HepG2 (cell line): ENCODE measurements around the gene CELF4. TPM values are rescaled to one million over a fixed set of nuclear protein-coding genes. Genes with fewer than 3 reads are reported as not detected.

Experiments used
- ARHGAP35 ChIP-seq: sonication (generic); formaldehyde crosslinking; IDR thresholded peaks from 2 replicates; pipeline ENCODE4 v1.9.0; 2022; ENCODE audit warnings: mild to moderate bottlenecking, inconsistent platforms, moderate library complexity, missing genetic modification reagents, borderline replicate concordance
- ELF4 ChIP-seq: sonication (generic); formaldehyde crosslinking; IDR thresholded peaks from 2 replicates; pipeline ENCODE4 v1.5.0; 2020; ENCODE audit warnings: missing genetic modification reagents, mild to moderate bottlenecking, moderate library complexity, borderline replicate concordance
- FOXK2 ChIP-seq: fragments of 450-650 bp; IDR thresholded peaks from 2 replicates; pipeline ENCODE4 v1.6.1; 2016
- GABPB1 ChIP-seq: IDR thresholded peaks from 2 replicates; pipeline ENCODE4 v1.6.1; 2016; ENCODE audit warnings: mild to moderate bottlenecking, missing genetic modification reagents, moderate library complexity, missing compliant biosample characterization
- HIVEP1 ChIP-seq: sonication (generic); formaldehyde crosslinking; IDR thresholded peaks from 2 replicates; pipeline ENCODE4 v1.4.0; 2020; ENCODE audit warnings: mild to moderate bottlenecking, missing genetic modification reagents
- HNRNPL ChIP-seq: fragments of 200-400 bp; formaldehyde crosslinking; IDR thresholded peaks from 2 replicates; pipeline ENCODE4 v1.6.1; 2017; ENCODE audit warnings: mild to moderate bottlenecking, low read depth, low read length
- KLF16 ChIP-seq, 2 experiments: sonication (generic) in 1 of 2; formaldehyde crosslinking in 1 of 2; IDR thresholded peaks; 2 replicates each; pipeline versions ENCODE4 v1.6.1 to v1.8.0; 2016 to 2023; ENCODE audit warnings: missing genetic modification reagents in 2 of 2, missing compliant biosample characterization in 1 of 2
- NR2F6 ChIP-seq, 2 experiments: IDR thresholded peaks; 2 replicates each; pipeline ENCODE4 v1.6.1; 2016; ENCODE audit warnings: antibody characterized with exemption in 1 of 2, mild to moderate bottlenecking in 1 of 2
- POLR2AphosphoS5 ChIP-seq: IDR thresholded peaks from 2 replicates; pipeline ENCODE4 v1.6.1; 2012; ENCODE audit warnings: low read depth, low read length
- RAD51 ChIP-seq: fragments of 450-650 bp; IDR thresholded peaks from 2 replicates; pipeline ENCODE4 v1.6.1; 2016; ENCODE audit warnings: borderline replicate concordance
- SMARCC2 ChIP-seq: fragments of 450-650 bp; IDR thresholded peaks from 2 replicates; pipeline ENCODE4 v1.6.1; 2017; ENCODE audit warnings: antibody characterized with exemption, mild to moderate bottlenecking
- SP1 ChIP-seq, 2 experiments: fragments of 450-650 bp in 1 of 2; sonication (generic) in 1 of 2; formaldehyde crosslinking in 1 of 2; IDR thresholded peaks; 2 replicates each; pipeline versions ENCODE4 v1.4.0 to v1.6.1; 2016 to 2020; ENCODE audit warnings: missing genetic modification reagents in 1 of 2
- ZNF136 ChIP-seq: sonication (generic); formaldehyde crosslinking; IDR thresholded peaks from 2 replicates; pipeline ENCODE4 v1.8.1; 2022; ENCODE audit warnings: low read depth, mild to moderate bottlenecking, moderate library complexity, missing genetic modification reagents
- ZNF138 ChIP-seq: sonication (generic); formaldehyde crosslinking; IDR thresholded peaks from 2 replicates; pipeline ENCODE4 v1.5.0; 2020; ENCODE audit warnings: mild to moderate bottlenecking, low read depth, missing genetic modification reagents
- ZNF510 ChIP-seq: sonication (generic); formaldehyde crosslinking; IDR thresholded peaks from 2 replicates; pipeline ENCODE4 v1.4.0; 2020; ENCODE audit warnings: low read depth, mild to moderate bottlenecking, missing genetic modification reagents
- ZNF556 ChIP-seq: sonication (generic); formaldehyde crosslinking; IDR thresholded peaks from 2 replicates; pipeline ENCODE4 v1.4.0; 2020; ENCODE audit warnings: mild to moderate bottlenecking, missing genetic modification reagents, borderline replicate concordance
- ZNF577 ChIP-seq: sonication (generic); formaldehyde crosslinking; IDR thresholded peaks from 2 replicates; pipeline ENCODE4 v1.4.0; 2020; ENCODE audit warnings: mild to moderate bottlenecking, low read depth, missing genetic modification reagents, borderline replicate concordance
- ZNF615 ChIP-seq: sonication (generic); formaldehyde crosslinking; IDR thresholded peaks from 2 replicates; pipeline ENCODE4 v1.5.0; 2020; ENCODE audit warnings: mild to moderate bottlenecking, missing genetic modification reagents, borderline replicate concordance
- ZNF616 ChIP-seq: sonication (generic); formaldehyde crosslinking; IDR thresholded peaks from 2 replicates; pipeline ENCODE4 v1.5.0; 2020; ENCODE audit warnings: low read depth, mild to moderate bottlenecking, missing genetic modification reagents
- ZNF839 ChIP-seq: sonication (generic); formaldehyde crosslinking; IDR thresholded peaks from 2 replicates; pipeline ENCODE4 v1.4.0; 2020; ENCODE audit warnings: missing genetic modification reagents, mild to moderate bottlenecking, borderline replicate concordance
- polyA plus RNA-seq, 8 experiments: library from polyadenylated mRNA; depleted of rRNA in 3 of 8; stranded (reverse) in 7 of 8; unstranded in 1 of 8; fragments of >200 nt; fragmentation: Illumina TruSeq in 4 of 8; extraction: Trizol in 4 of 8; gene quantifications; 2 replicates each; pipeline versions ENCODE4 v1.2.1 to v1.2.3, GENCODE V29; 2011 to 2016; ENCODE audit warnings: low read depth in 4 of 8, missing spikeins in 1 of 8, mixed read lengths in 1 of 8; ENCODE audit not compliant: insufficient read depth in 1 of 8
- total RNA-seq, 5 experiments: library from RNA; depleted of rRNA; stranded (reverse); fragments of >200 nt; fragmentation: Illumina TruSeq; extraction: Trizol; gene quantifications; 2 replicates each; pipeline ENCODE4 v1.2.3, GENCODE V29; 2016; ENCODE audit warnings: low read depth in 1 of 5
- TF ChIP-seq, protein P1 (sequence below): sonication (generic); formaldehyde crosslinking; IDR thresholded peaks from 2 replicates; pipeline ENCODE4 v1.5.0; 2020; ENCODE audit warnings: missing genetic modification reagents
- TF ChIP-seq, protein P2 (sequence below): sonication (generic); formaldehyde crosslinking; IDR thresholded peaks from 2 replicates; pipeline ENCODE4 v1.4.0; 2020; ENCODE audit warnings: mild to moderate bottlenecking, missing genetic modification reagents, borderline replicate concordance
- TF ChIP-seq, protein P3 (sequence below): sonication (generic); formaldehyde crosslinking; IDR thresholded peaks from 2 replicates; pipeline ENCODE4 v1.9.0; 2022; ENCODE audit warnings: missing genetic modification reagents, mild to moderate bottlenecking, borderline replicate concordance
- TF ChIP-seq, protein P4 (sequence below): sonication (generic); formaldehyde crosslinking; IDR thresholded peaks from 2 replicates; pipeline ENCODE4 v1.8.0; 2022; ENCODE audit warnings: mild to moderate bottlenecking, missing genetic modification reagents, moderate library complexity

Gene CELF4
- total and polyA plus RNA-seq, 2 of the 13 experiments (the other 11 are each of a cell fraction or from before 2014, with no cell fraction given): not detected

DNA sequence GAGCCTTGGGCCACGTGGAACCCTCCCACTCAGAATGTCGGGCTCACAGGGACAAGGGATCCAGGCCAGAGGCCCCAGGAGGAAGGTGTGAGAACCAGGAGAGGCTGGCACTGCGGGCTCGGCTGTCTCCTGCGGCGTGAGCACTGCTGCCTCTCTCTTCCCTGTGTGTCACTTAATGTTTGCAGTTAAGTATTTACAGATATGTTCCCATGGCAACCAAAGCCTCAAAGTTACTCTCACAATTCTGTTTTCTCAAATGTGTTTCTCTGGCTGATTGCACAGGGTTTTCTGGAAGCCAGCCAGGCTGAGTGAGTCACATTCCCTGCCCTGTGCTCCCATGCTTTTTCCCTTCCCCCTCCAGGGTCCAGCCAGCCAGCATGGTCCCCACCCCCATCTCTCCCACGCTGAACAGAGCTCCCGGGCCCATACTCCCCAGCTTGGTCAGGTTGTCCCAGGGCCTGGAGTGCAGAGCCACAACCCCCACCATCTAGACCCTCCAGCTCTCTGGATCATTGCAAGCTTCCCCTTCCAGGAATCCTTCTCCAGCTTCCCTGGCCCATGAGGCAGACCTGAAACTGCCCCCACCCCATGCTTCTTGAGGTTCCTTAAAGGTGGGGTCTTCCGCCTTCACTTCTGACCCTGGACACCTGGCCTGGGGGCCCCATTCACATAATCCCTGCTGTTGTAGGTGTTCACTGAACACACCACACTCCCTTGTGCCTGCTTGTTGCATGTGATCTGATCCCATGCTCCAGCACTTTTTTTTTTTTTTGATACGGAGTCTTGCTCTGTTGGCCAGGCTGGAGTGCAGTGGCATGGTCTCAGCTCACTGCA, 265.9 kb downstream of the CELF4 start (continued):
- TF ChIP-seq, protein P1, sequence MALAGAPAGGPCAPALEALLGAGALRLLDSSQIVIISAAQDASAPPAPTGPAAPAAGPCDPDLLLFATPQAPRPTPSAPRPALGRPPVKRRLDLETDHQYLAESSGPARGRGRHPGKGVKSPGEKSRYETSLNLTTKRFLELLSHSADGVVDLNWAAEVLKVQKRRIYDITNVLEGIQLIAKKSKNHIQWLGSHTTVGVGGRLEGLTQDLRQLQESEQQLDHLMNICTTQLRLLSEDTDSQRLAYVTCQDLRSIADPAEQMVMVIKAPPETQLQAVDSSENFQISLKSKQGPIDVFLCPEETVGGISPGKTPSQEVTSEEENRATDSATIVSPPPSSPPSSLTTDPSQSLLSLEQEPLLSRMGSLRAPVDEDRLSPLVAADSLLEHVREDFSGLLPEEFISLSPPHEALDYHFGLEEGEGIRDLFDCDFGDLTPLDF (CRISPR knock-in tag): no peak
- TF ChIP-seq SP1 (IDR thresholded peaks at IDR 0.05) (no peak), SP1 (CRISPR knock-in tag; IDR thresholded peaks at IDR 0.05) (no peak), GABPB1 (peak; percentile 24; the same call in 1 of the 2 replicates), SMARCC2 (no peak), KLF16 (CRISPR knock-in tag; IDR thresholded peaks at IDR 0.05) (no peak), ZNF510 (no peak), ZNF615 (CRISPR knock-in tag) (no peak), ZNF556 (CRISPR knock-in tag) (peak; percentile 34; the same call in 1 of the 2 replicates), ZNF136 (CRISPR knock-in tag) (no peak), ZNF616 (CRISPR knock-in tag) (no peak), ELF4 (no peak), HIVEP1 (CRISPR knock-in tag) (no peak), NR2F6 (IDR thresholded peaks at IDR 0.05) (no peak), NR2F6 (CRISPR knock-in tag; IDR thresholded peaks at IDR 0.05) (peak; percentile 35; the same call in 1 of the 2 replicates), ZNF138 (CRISPR knock-in tag) (no peak), POLR2AphosphoS5 (no peak), FOXK2 (no peak), ZNF577 (CRISPR knock-in tag) (no peak), HNRNPL (no peak), ARHGAP35 (CRISPR knock-in tag) (no peak), ZNF839 (CRISPR knock-in tag) (no peak), RAD51 (no peak)
- TF ChIP-seq, protein P2, sequence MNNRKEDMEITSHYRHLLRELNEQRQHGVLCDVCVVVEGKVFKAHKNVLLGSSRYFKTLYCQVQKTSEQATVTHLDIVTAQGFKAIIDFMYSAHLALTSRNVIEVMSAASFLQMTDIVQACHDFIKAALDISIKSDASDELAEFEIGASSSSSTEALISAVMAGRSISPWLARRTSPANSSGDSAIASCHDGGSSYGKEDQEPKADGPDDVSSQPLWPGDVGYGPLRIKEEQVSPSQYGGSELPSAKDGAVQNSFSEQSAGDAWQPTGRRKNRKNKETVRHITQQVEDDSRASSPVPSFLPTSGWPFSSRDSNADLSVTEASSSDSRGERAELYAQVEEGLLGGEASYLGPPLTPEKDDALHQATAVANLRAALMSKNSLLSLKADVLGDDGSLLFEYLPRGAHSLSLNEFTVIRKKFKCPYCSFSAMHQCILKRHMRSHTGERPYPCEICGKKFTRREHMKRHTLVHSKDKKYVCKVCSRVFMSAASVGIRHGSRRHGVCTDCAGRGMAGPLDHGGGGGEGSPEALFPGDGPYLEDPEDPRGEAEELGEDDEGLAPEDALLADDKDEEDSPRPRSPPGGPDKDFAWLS: no peak
- TF ChIP-seq, protein P3, sequence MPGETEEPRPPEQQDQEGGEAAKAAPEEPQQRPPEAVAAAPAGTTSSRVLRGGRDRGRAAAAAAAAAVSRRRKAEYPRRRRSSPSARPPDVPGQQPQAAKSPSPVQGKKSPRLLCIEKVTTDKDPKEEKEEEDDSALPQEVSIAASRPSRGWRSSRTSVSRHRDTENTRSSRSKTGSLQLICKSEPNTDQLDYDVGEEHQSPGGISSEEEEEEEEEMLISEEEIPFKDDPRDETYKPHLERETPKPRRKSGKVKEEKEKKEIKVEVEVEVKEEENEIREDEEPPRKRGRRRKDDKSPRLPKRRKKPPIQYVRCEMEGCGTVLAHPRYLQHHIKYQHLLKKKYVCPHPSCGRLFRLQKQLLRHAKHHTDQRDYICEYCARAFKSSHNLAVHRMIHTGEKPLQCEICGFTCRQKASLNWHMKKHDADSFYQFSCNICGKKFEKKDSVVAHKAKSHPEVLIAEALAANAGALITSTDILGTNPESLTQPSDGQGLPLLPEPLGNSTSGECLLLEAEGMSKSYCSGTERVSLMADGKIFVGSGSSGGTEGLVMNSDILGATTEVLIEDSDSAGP (CRISPR knock-in tag): 0 out of 2 replicates have a peak, but pooled peaks have one; percentile 21
- TF ChIP-seq, protein P4, sequence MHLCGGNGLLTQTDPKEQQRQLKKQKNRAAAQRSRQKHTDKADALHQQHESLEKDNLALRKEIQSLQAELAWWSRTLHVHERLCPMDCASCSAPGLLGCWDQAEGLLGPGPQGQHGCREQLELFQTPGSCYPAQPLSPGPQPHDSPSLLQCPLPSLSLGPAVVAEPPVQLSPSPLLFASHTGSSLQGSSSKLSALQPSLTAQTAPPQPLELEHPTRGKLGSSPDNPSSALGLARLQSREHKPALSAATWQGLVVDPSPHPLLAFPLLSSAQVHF: no peak
